Smooth muscle cell (in vitro differentiated cells): Measurements from ENCODE around the gene LIMA1. TPM values are rescaled to one million over a fixed set of nuclear protein-coding genes. Genes with fewer than 3 reads are reported as not detected.
"Not testable (repeated sequence)": the region's sequence is repeated elsewhere in the genome, so short reads cannot be mapped to it uniquely, and the experiment has no call there.

Source experiments
- DNase-seq: peaks from one replicate; lab custom pipeline; 2025; ENCODE audit not compliant: unreplicated experiment; lab: John Stamatoyannopoulos, UW
- H2AFZ ChIP-seq: fragments of 200-600 bp; sonication (generic); 2 replicates; pipeline ENCODE4 v1.6.0; 2016; ENCODE audit warnings: antibody characterized with exemption, low read depth, mild to moderate bottlenecking
- H3F3A ChIP-seq: fragments of 200-600 bp; sonication (generic); 2 replicates; pipeline ENCODE4 v1.6.0; 2017; ENCODE audit warnings: antibody characterized with exemption, low read depth
- H3K27ac ChIP-seq: fragments of 200-600 bp; sonication (generic); 2 replicates; pipeline ENCODE4 v1.5.1; 2016; ENCODE audit warnings: low read depth, mild to moderate bottlenecking
- H3K27me3 ChIP-seq: fragments of 200-600 bp; sonication (generic); 2 replicates; pipeline ENCODE4 v1.6.1; 2016; ENCODE audit warnings: low read depth, mild to moderate bottlenecking
- H3K36me3 ChIP-seq: fragments of 200-600 bp; sonication (generic); 2 replicates; pipeline ENCODE4 v1.5.1; 2016; ENCODE audit warnings: low read depth
- H3K4me1 ChIP-seq: fragments of 200-600 bp; sonication (generic); 2 replicates; pipeline ENCODE4 v1.5.1; 2016; ENCODE audit warnings: low read depth
- H3K4me2 ChIP-seq: fragments of 200-600 bp; sonication (generic); 2 replicates; pipeline ENCODE4 v1.6.0; 2016; ENCODE audit warnings: mild to moderate bottlenecking
- H3K4me3 ChIP-seq: fragments of 200-600 bp; sonication (generic); 2 replicates; pipeline ENCODE4 v1.5.1; 2016; ENCODE audit warnings: mild to moderate bottlenecking
- H3K79me2 ChIP-seq: fragments of 200-600 bp; sonication (generic); 2 replicates; pipeline ENCODE4 v1.6.0; 2016; ENCODE audit warnings: low read depth, mild to moderate bottlenecking
- H3K9ac ChIP-seq: fragments of 200-600 bp; sonication (generic); 2 replicates; pipeline ENCODE4 v1.6.0; 2016; ENCODE audit warnings: low read depth
- H3K9me3 ChIP-seq: fragments of 200-600 bp; sonication (generic); replicated peaks from 2 replicates; pipeline ENCODE4 v1.5.1; 2016; ENCODE audit warnings: low read depth
- H4K20me1 ChIP-seq: fragments of 200-600 bp; sonication (generic); 2 replicates; pipeline ENCODE4 v1.6.0; 2016; ENCODE audit warnings: low read depth
- WGBS: methylation state at CpG from one replicate; pipeline ENCODE4 v1.1.7; 2016; ENCODE audit warnings: low lambda C conversion rate; 5-methylcytosine and 5-hydroxymethylcytosine counted together
- polyA plus RNA-seq: library from polyadenylated mRNA; unstranded; fragments of >200 nt; fragmentation: Nextera tagmentation; extraction: Ambion mirVana; gene quantifications from 2 replicates; pipeline ENCODE4 v1.2.1, GENCODE V29; 2016
- total RNA-seq: library from RNA; depleted of rRNA; stranded (reverse); fragments of >200 nt; gene quantifications from 2 replicates; pipeline ENCODE4 v1.2.3, GENCODE V29; 2014
- TF ChIP-seq, protein P1 (sequence below): fragments of 200-600 bp; sonication (generic); IDR thresholded peaks from 2 replicates; pipeline ENCODE4 v1.5.1; 2017; ENCODE audit warnings: borderline replicate concordance, mild to moderate bottlenecking, antibody characterized with exemption; ENCODE audit not compliant: insufficient read depth, poor library complexity, severe bottlenecking

LIMA1 gene
- total and polyA plus RNA-seq, 2 experiments from 2014 or later: 39.6 to 154 TPM

- Histone ChIP-seq H3K36me3 (no peaks in the 10 kb centered on the region), H3K4me3 (no peak overlapping the region), H3K4me1 (no peaks in the 10 kb centered on the region), H3K9ac (no peak overlapping the region), H3K79me2 (no peaks in the 10 kb centered on the region), H3K4me2 (no peak overlapping the region), H2AFZ (no peak overlapping the region), H3K9me3 (no peaks in the 10 kb centered on the region), H3K27ac (no peak overlapping the region), H4K20me1 (no peaks in the 10 kb centered on the region), H3K27me3 (no peaks in the 10 kb centered on the region), H3F3A (no peaks in the 10 kb centered on the region)
- WGBS: 92% methylated on average over 5 of the region's 5 CpGs
- TF ChIP-seq, protein P1, sequence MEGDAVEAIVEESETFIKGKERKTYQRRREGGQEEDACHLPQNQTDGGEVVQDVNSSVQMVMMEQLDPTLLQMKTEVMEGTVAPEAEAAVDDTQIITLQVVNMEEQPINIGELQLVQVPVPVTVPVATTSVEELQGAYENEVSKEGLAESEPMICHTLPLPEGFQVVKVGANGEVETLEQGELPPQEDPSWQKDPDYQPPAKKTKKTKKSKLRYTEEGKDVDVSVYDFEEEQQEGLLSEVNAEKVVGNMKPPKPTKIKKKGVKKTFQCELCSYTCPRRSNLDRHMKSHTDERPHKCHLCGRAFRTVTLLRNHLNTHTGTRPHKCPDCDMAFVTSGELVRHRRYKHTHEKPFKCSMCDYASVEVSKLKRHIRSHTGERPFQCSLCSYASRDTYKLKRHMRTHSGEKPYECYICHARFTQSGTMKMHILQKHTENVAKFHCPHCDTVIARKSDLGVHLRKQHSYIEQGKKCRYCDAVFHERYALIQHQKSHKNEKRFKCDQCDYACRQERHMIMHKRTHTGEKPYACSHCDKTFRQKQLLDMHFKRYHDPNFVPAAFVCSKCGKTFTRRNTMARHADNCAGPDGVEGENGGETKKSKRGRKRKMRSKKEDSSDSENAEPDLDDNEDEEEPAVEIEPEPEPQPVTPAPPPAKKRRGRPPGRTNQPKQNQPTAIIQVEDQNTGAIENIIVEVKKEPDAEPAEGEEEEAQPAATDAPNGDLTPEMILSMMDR: no peak
- no peak for DNase-seq
Observed at GRCh38 chr12:50325890-50326391, 42.6 kb upstream of the LIMA1 start.

- H3K9ac ChIP-seq, H3K36me3 ChIP-seq, H3K27me3 ChIP-seq, DNase-seq, H3K4me2 ChIP-seq, H3K79me2 ChIP-seq, H3K4me3 ChIP-seq, H4K20me1 ChIP-seq, H3K27ac ChIP-seq, H3F3A ChIP-seq, H3K4me1 ChIP-seq, H3K9me3 ChIP-seq, H2AFZ ChIP-seq: not testable (repeated sequence)
- WGBS: 97% methylated on average over 4 of the region's 4 CpGs
Observed at GRCh38 chr12:50324770-50325169, 41.5 kb upstream of the LIMA1 start.

DNA sequence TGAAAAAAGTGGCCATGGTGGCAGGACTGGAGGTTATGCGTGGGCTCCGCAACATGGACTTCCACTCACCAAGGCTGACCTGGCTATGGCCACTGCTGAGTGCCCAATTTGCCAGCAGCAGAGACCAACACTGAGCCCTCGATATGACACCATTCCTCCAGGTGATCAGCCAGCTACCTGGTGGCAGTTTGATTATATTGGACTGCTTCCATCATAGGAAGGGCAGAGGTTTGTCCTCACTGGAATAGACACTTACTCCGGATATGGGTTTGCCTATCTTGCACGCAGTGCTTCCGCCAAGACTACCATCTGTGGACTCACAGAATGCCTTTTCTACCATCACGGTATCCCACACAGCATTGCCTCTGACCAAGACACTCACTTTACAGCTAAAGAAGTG is 40.8 kb upstream of the LIMA1 start:
- not testable (repeated sequence) for H3K4me1 ChIP-seq, H2AFZ ChIP-seq, H3K79me2 ChIP-seq, H3K9ac ChIP-seq, H3K27me3 ChIP-seq, H3K9me3 ChIP-seq, DNase-seq, H3K36me3 ChIP-seq, H3K27ac ChIP-seq, H4K20me1 ChIP-seq, H3K4me3 ChIP-seq, H3K4me2 ChIP-seq, H3F3A ChIP-seq
- 96% methylated on average over 7 of the region's 7 CpGs for WGBS

GRCh38 chr12:50322206-50322605 is 38.9 kb upstream of the LIMA1 start:
- no peaks in the 10 kb centered on the region for H3K79me2 ChIP-seq
- H3F3A ChIP-seq: no peaks in the 10 kb centered on the region
- no peaks in the 10 kb centered on the region for H4K20me1 ChIP-seq
- TF ChIP-seq, protein P1: no peak
- H3K4me1 ChIP-seq: no peaks in the 10 kb centered on the region
- H3K4me3 ChIP-seq: no peak overlapping the region
- no peak overlapping the region for H3K27ac ChIP-seq
- no peaks in the 10 kb centered on the region for H3K27me3 ChIP-seq
- H2AFZ ChIP-seq: no peak overlapping the region
- 95% methylated on average over 3 of the region's 3 CpGs for WGBS
- no peak overlapping the region for H3K9ac ChIP-seq
- DNase-seq: no peak
- H3K9me3 ChIP-seq: no peaks in the 10 kb centered on the region
- no peaks in the 10 kb centered on the region for H3K36me3 ChIP-seq
- H3K4me2 ChIP-seq: no peak overlapping the region

DNA sequence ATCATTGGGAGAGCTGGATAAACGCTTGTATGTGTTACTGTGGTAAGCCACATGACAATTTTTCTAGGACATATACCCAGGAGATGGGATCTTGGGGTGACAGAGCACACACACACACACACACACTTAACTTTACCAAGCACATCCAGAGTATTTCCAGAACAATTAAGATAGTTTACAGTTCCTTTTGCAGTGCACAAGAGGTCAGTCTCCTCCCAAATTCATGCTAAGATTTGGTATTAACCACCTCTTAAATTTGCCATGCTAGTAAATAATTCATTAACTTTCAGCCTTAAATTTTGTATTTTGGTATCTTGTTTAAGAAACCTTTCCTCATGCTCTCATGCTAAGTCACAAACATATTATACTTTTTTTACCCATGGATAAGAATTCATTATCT is 33.9 kb upstream of the LIMA1 start:
- H3K27me3 ChIP-seq: no peaks in the 10 kb centered on the region
- H3K9me3 ChIP-seq: no peaks in the 10 kb centered on the region
- no peaks in the 10 kb centered on the region for H4K20me1 ChIP-seq
- no peaks in the 10 kb centered on the region for H3K79me2 ChIP-seq
- H3K4me2 ChIP-seq: no peak overlapping the region
- no peak overlapping the region for H3K4me3 ChIP-seq
- H3K27ac ChIP-seq: no peak overlapping the region
- TF ChIP-seq, protein P1: no peak
- no peaks in the 10 kb centered on the region for H3K36me3 ChIP-seq
- DNase-seq: no peak
- no peak overlapping the region for H3K9ac ChIP-seq
- WGBS: 82% methylated on average over 1 of the region's 1 CpG
- no peaks in the 10 kb centered on the region for H3F3A ChIP-seq
- no peak overlapping the region for H2AFZ ChIP-seq
- H3K4me1 ChIP-seq: no peaks in the 10 kb centered on the region
